Caco-2 (cell line): Measurements from ENCODE around the gene KIAA0319L. TPM values are rescaled to one million over a fixed set of nuclear protein-coding genes. Genes with fewer than 3 reads are reported as not detected.
"Not testable (repeated sequence)": the region's sequence is repeated elsewhere in the genome, so short reads cannot be mapped to it uniquely, and the experiment has no call there.

ENCODE experiments used
- BruUV-seq: library from RNA; stranded (reverse); fragments of 400-500 nt; replicated peaks from 2 replicates; lab custom pipeline; 2021; lab: Mats Ljungman, UMichigan
- CTCF ChIA-PET: fragments of 300-600 bp; sonication (Branson Sonifier 250); formaldehyde crosslinking; loops from one replicate; lab custom pipeline; 2022; ENCODE audit warnings: antibody characterized with exemption; lab: Charles Lee
- POLR2A ChIA-PET: fragments of 300-600 bp; sonication (Branson Sonifier 250); formaldehyde crosslinking; loops from one replicate; lab custom pipeline; 2022; ENCODE audit warnings: antibody characterized with exemption; lab: Charles Lee
- DNase-seq, 2 experiments: peaks; one replicate each; pipeline versions ENCODE4 v3.0.0 to v3.0.0-alpha.2; 2020 to 2022
- H3K27me3 ChIP-seq: replicated peaks from 2 replicates; pipeline ENCODE4 v1.6.0; 2011; ENCODE audit warnings: low read length; ENCODE audit not compliant: control insufficient read depth, insufficient read depth
- H3K36me3 ChIP-seq: 2 replicates; pipeline ENCODE4 v1.5.1; 2011; ENCODE audit warnings: low read length; ENCODE audit not compliant: control insufficient read depth, insufficient read depth
- H3K4me1 ChIP-seq: fragments of 250-450 bp; sonication (Bioruptor Pico); 2 replicates; pipeline ENCODE4 v1.5.1; 2020; ENCODE audit warnings: mild to moderate bottlenecking
- H3K4me3 ChIP-seq: 2 replicates; pipeline ENCODE4 v1.5.1; 2011; ENCODE audit warnings: low read depth, mild to moderate bottlenecking, control low read depth, low read length
- H3K9me3 ChIP-seq: fragments of 250-450 bp; sonication (Bioruptor Pico); 2 replicates; pipeline ENCODE4 v1.5.1; 2020; ENCODE audit warnings: mild to moderate bottlenecking, moderate library complexity
- H3K27ac Mint-ChIP-seq: one replicate; pipeline ENCODE4 v1.8.0; 2022; ENCODE audit warnings: mixed read lengths; ENCODE audit not compliant: unreplicated experiment
- H3K27me3 Mint-ChIP-seq: one replicate; pipeline ENCODE4 v1.8.0; 2022; ENCODE audit warnings: mixed read lengths; ENCODE audit not compliant: insufficient read depth, unreplicated experiment
- H3K36me3 Mint-ChIP-seq: one replicate; pipeline ENCODE4 v1.8.0; 2022; ENCODE audit warnings: mild to moderate bottlenecking, mixed read lengths; ENCODE audit not compliant: insufficient read depth, unreplicated experiment
- H3K4me1 Mint-ChIP-seq: one replicate; pipeline ENCODE4 v1.8.0; 2022; ENCODE audit warnings: low read depth, mixed read lengths; ENCODE audit not compliant: unreplicated experiment
- H3K4me3 Mint-ChIP-seq: one replicate; pipeline ENCODE4 v1.8.0; 2022; ENCODE audit warnings: mild to moderate bottlenecking, moderate library complexity, mixed read lengths; ENCODE audit not compliant: unreplicated experiment
- H3K9me3 Mint-ChIP-seq: one replicate; pipeline ENCODE4 v1.8.0; 2022; ENCODE audit warnings: mixed read lengths; ENCODE audit not compliant: unreplicated experiment
- intact Hi-C: fragments of 100-400 bp; cut with micrococcal nuclease; formaldehyde crosslinking; loops from one replicate; pipeline ENCODE4 v1.10.0; 2022; ENCODE audit not compliant: unreplicated experiment
- total RNA-seq: library from RNA; stranded (reverse); gene quantifications from 2 replicates; pipeline ENCODE4 v1.2.3, GENCODE V29; 2022
- TF ChIP-seq, protein P1 (sequence below), 2 experiments: fragments of 200-600 bp in 1 of 2; IDR thresholded peaks; 1 replicate in 1 of 2; 2 replicates in 1 of 2; pipeline versions ENCODE4 v1.5.1 to v1.8.0; 2011 to 2022; ENCODE audit warnings: antibody characterized with exemption in 1 of 2, control low read depth in 1 of 2, inconsistent platforms in 1 of 2, low read depth in 1 of 2, low read length in 1 of 2, mild to moderate bottlenecking in 1 of 2, moderate library complexity in 1 of 2; ENCODE audit not compliant: insufficient read depth in 1 of 2, severe bottlenecking in 1 of 2, unreplicated experiment in 1 of 2

KIAA0319L gene
- total RNA-seq, 1 experiment from 2014 or later = 39.9 TPM

DNA sequence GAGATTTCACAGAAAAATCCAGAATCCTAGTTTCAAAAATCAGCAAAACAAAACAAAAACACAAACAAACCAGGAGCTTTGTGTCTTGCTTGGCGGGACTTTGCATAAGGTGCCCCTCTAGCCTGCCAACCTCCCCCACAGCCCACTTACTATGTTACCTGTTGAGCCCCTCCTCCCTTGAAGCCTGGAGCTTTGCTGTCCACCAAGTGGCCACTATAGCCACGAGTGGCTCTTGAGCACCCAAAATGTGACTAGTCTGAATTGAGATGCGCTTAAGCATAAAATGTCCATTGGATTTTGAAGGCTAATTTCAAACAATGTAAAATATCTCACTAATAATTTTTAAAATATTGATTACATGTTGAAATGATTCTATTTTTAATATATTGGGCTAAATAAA, 28.1 kb upstream of the KIAA0319L start:
- TF ChIP-seq, protein P1, sequence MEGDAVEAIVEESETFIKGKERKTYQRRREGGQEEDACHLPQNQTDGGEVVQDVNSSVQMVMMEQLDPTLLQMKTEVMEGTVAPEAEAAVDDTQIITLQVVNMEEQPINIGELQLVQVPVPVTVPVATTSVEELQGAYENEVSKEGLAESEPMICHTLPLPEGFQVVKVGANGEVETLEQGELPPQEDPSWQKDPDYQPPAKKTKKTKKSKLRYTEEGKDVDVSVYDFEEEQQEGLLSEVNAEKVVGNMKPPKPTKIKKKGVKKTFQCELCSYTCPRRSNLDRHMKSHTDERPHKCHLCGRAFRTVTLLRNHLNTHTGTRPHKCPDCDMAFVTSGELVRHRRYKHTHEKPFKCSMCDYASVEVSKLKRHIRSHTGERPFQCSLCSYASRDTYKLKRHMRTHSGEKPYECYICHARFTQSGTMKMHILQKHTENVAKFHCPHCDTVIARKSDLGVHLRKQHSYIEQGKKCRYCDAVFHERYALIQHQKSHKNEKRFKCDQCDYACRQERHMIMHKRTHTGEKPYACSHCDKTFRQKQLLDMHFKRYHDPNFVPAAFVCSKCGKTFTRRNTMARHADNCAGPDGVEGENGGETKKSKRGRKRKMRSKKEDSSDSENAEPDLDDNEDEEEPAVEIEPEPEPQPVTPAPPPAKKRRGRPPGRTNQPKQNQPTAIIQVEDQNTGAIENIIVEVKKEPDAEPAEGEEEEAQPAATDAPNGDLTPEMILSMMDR (IDR thresholded peaks at IDR 0.05; ENCODE audit: insufficient read depth in 1 of 2, low read depth in 1 of 2, low read length in 1 of 2, severe bottlenecking in 1 of 2, unreplicated experiment in 1 of 2) = no peak
- H3K4me1 Mint-ChIP-seq = no peaks in the 10 kb centered on the region
- H3K4me3 Mint-ChIP-seq = no peak overlapping the region
- no peaks in the 10 kb centered on the region for H3K9me3 Mint-ChIP-seq
- H3K9me3 ChIP-seq = no peaks in the 10 kb centered on the region
- H3K4me1 ChIP-seq = no peaks in the 10 kb centered on the region
- H3K27me3 Mint-ChIP-seq = no peaks in the 10 kb centered on the region
- no peak overlapping the region for H3K27ac Mint-ChIP-seq
- intact Hi-C loops = no loop called here
- POLR2A ChIA-PET = no interaction called here
- peaks cover 4% of the 10 kb centered on the region for H3K36me3 Mint-ChIP-seq
- no peaks in the 10 kb centered on the region for H3K36me3 ChIP-seq
- no TSS peak for BruUV-seq
- H3K27me3 ChIP-seq = no peaks in the 10 kb centered on the region
- CTCF ChIA-PET = interaction anchor here (1.0 kb wide), 1 partner anchor 137 kb away, joined by 4 read pairs; no protein-coding TSS in a partner anchor
- no peak for DNase-seq
- H3K4me3 ChIP-seq = no peak overlapping the region

DNA sequence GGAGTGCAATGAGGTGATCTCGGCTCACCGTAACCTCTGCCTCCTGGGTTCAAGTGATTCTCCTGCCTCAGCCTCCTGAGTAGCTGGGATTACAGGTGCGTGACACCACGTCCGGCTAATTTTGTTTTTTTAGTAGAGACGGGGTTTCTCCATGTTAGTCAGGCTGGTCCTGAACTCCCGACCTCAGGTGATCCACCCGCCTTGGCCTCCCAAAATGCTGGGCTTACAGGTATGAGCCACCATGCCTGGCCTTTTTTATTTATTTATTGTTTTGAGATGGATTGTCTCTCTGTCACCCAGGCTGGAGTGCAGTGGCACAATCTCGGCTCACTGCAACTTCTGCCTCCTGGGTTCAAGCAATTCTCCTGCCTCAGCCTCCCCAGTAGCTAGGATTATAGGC, 24.4 kb upstream of the KIAA0319L start:
- H3K36me3 Mint-ChIP-seq, BruUV-seq, H3K4me3 ChIP-seq, H3K4me3 Mint-ChIP-seq, H3K4me1 ChIP-seq, DNase-seq, H3K27ac Mint-ChIP-seq, H3K4me1 Mint-ChIP-seq, H3K9me3 ChIP-seq, H3K9me3 Mint-ChIP-seq, H3K27me3 Mint-ChIP-seq, intact Hi-C loops, POLR2A ChIA-PET, H3K27me3 ChIP-seq, CTCF ChIA-PET, H3K36me3 ChIP-seq: not testable (repeated sequence)

DNA sequence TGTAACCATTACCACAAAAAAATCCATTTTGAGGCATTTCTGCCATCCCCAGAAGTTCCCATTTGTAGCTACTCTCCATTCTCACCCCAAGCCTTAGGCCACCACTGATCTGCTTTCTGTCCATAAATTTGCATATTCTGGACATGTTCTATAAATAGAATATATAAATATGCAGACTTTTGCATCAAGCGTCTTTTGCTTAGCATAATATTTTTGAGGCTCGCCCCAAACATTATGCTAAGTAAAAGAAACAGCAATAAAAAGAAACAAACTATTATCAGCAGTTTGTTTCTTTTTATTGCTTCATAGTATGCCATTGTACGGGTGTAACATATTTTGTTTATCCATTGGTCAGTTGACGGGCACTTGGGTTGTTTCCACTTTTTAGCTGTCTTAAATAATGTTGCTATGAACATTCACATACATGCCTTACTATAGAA, 23.8 kb upstream of the KIAA0319L start:
- no peak for DNase-seq
- H3K4me1 Mint-ChIP-seq = peaks cover 1% of the 10 kb centered on the region
- peaks cover under 1% of the 10 kb centered on the region for H3K36me3 Mint-ChIP-seq
- Histone ChIP-seq H3K9me3 (no peaks in the 10 kb centered on the region), H3K27me3 (no peaks in the 10 kb centered on the region), H3K36me3 (no peaks in the 10 kb centered on the region), H3K4me3 (no peak overlapping the region), H3K4me1 (peaks cover 9% of the 10 kb centered on the region)
- H3K9me3 Mint-ChIP-seq = no peaks in the 10 kb centered on the region
- TF ChIP-seq, protein P1 (IDR thresholded peaks at IDR 0.05; ENCODE audit: insufficient read depth in 1 of 2, low read depth in 1 of 2, low read length in 1 of 2, severe bottlenecking in 1 of 2, unreplicated experiment in 1 of 2) = no peak
- ChIA-PET POLR2A (no interaction called here), CTCF (no interaction called here)
- no TSS peak for BruUV-seq
- intact Hi-C loops = no loop called here
- H3K27me3 Mint-ChIP-seq = no peaks in the 10 kb centered on the region
- H3K27ac Mint-ChIP-seq = no peak overlapping the region
- no peak overlapping the region for H3K4me3 Mint-ChIP-seq
